Smooth muscle cell (in vitro differentiated cells): ENCODE data around the gene CACNA2D2. TPM values are rescaled to one million over a fixed set of nuclear protein-coding genes. Genes with fewer than 3 reads are reported as not detected.

ENCODE experiments used
- DNase-seq: peaks from one replicate; lab custom pipeline; 2025; ENCODE audit not compliant: unreplicated experiment; lab: John Stamatoyannopoulos, UW
- H2AFZ ChIP-seq: fragments of 200-600 bp; sonication (generic); 2 replicates; pipeline ENCODE4 v1.6.0; 2016; ENCODE audit warnings: antibody characterized with exemption, low read depth, mild to moderate bottlenecking
- H3F3A ChIP-seq: fragments of 200-600 bp; sonication (generic); 2 replicates; pipeline ENCODE4 v1.6.0; 2017; ENCODE audit warnings: antibody characterized with exemption, low read depth
- H3K27ac ChIP-seq: fragments of 200-600 bp; sonication (generic); 2 replicates; pipeline ENCODE4 v1.5.1; 2016; ENCODE audit warnings: low read depth, mild to moderate bottlenecking
- H3K27me3 ChIP-seq: fragments of 200-600 bp; sonication (generic); 2 replicates; pipeline ENCODE4 v1.6.1; 2016; ENCODE audit warnings: low read depth, mild to moderate bottlenecking
- H3K36me3 ChIP-seq: fragments of 200-600 bp; sonication (generic); 2 replicates; pipeline ENCODE4 v1.5.1; 2016; ENCODE audit warnings: low read depth
- H3K4me1 ChIP-seq: fragments of 200-600 bp; sonication (generic); 2 replicates; pipeline ENCODE4 v1.5.1; 2016; ENCODE audit warnings: low read depth
- H3K4me2 ChIP-seq: fragments of 200-600 bp; sonication (generic); 2 replicates; pipeline ENCODE4 v1.6.0; 2016; ENCODE audit warnings: mild to moderate bottlenecking
- H3K4me3 ChIP-seq: fragments of 200-600 bp; sonication (generic); 2 replicates; pipeline ENCODE4 v1.5.1; 2016; ENCODE audit warnings: mild to moderate bottlenecking
- H3K79me2 ChIP-seq: fragments of 200-600 bp; sonication (generic); 2 replicates; pipeline ENCODE4 v1.6.0; 2016; ENCODE audit warnings: low read depth, mild to moderate bottlenecking
- H3K9ac ChIP-seq: fragments of 200-600 bp; sonication (generic); 2 replicates; pipeline ENCODE4 v1.6.0; 2016; ENCODE audit warnings: low read depth
- H3K9me3 ChIP-seq: fragments of 200-600 bp; sonication (generic); replicated peaks from 2 replicates; pipeline ENCODE4 v1.5.1; 2016; ENCODE audit warnings: low read depth
- H4K20me1 ChIP-seq: fragments of 200-600 bp; sonication (generic); 2 replicates; pipeline ENCODE4 v1.6.0; 2016; ENCODE audit warnings: low read depth
- WGBS: methylation state at CpG from one replicate; pipeline ENCODE4 v1.1.7; 2016; ENCODE audit warnings: low lambda C conversion rate; 5-methylcytosine and 5-hydroxymethylcytosine counted together
- polyA plus RNA-seq: library from polyadenylated mRNA; unstranded; fragments of >200 nt; fragmentation: Nextera tagmentation; extraction: Ambion mirVana; gene quantifications from 2 replicates; pipeline ENCODE4 v1.2.1, GENCODE V29; 2016
- total RNA-seq: library from RNA; depleted of rRNA; stranded (reverse); fragments of >200 nt; gene quantifications from 2 replicates; pipeline ENCODE4 v1.2.3, GENCODE V29; 2014
- TF ChIP-seq, protein P1 (sequence below): fragments of 200-600 bp; sonication (generic); IDR thresholded peaks from 2 replicates; pipeline ENCODE4 v1.5.1; 2017; ENCODE audit warnings: borderline replicate concordance, mild to moderate bottlenecking, antibody characterized with exemption; ENCODE audit not compliant: insufficient read depth, poor library complexity, severe bottlenecking

Gene CACNA2D2
- total and polyA plus RNA-seq, 2 experiments from 2014 or later = 0.27 to 0.51 TPM

DNA sequence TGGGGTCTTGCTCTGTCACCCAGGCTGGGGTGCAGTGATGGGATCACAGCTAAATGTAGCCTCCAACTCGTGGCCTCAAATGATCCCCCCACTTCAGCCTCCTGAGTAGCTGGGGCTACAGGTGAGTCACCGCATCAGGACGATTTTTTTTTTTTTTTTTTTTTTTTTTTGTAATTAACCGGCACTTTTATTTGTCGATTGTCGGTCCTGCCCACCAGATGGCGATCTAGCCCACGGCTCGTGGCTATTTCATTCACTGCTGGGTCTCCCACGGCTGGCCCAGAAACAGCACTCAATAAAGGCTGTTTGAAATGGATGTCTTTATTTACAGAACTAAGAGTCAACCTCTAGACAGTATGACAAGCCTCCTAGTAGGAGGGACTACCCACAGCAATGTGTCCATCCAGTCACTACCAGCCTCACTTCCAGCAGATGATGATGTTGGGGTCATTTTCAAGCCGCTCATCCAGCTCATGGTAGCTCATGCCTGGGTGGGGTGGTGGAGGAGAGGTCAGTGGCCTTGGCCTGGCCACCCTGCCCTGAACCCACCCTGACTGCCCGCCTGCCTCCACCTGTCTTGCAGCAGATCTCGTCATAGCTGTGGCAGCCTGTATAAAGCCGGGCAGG lies 156.1 kb downstream of the CACNA2D2 start:
- WGBS = 24% methylated on average over 13 of the region's 14 CpGs
- Histone ChIP-seq H3K79me2 (peaks cover 22% of the 10 kb centered on the region), H3K36me3 (no peaks in the 10 kb centered on the region), H3K27me3 (no peaks in the 10 kb centered on the region), H3F3A (peaks cover 9% of the 10 kb centered on the region), H3K27ac (no peak overlapping the region), H3K4me1 (peaks cover 18% of the 10 kb centered on the region), H3K4me3 (no peak overlapping the region), H3K9ac (no peak overlapping the region), H3K4me2 (no peak overlapping the region), H3K9me3 (no peaks in the 10 kb centered on the region), H4K20me1 (no peaks in the 10 kb centered on the region), H2AFZ (no peak overlapping the region)
- TF ChIP-seq, protein P1, sequence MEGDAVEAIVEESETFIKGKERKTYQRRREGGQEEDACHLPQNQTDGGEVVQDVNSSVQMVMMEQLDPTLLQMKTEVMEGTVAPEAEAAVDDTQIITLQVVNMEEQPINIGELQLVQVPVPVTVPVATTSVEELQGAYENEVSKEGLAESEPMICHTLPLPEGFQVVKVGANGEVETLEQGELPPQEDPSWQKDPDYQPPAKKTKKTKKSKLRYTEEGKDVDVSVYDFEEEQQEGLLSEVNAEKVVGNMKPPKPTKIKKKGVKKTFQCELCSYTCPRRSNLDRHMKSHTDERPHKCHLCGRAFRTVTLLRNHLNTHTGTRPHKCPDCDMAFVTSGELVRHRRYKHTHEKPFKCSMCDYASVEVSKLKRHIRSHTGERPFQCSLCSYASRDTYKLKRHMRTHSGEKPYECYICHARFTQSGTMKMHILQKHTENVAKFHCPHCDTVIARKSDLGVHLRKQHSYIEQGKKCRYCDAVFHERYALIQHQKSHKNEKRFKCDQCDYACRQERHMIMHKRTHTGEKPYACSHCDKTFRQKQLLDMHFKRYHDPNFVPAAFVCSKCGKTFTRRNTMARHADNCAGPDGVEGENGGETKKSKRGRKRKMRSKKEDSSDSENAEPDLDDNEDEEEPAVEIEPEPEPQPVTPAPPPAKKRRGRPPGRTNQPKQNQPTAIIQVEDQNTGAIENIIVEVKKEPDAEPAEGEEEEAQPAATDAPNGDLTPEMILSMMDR = peak; percentile 56
- DNase-seq = peak; percentile 20

DNA sequence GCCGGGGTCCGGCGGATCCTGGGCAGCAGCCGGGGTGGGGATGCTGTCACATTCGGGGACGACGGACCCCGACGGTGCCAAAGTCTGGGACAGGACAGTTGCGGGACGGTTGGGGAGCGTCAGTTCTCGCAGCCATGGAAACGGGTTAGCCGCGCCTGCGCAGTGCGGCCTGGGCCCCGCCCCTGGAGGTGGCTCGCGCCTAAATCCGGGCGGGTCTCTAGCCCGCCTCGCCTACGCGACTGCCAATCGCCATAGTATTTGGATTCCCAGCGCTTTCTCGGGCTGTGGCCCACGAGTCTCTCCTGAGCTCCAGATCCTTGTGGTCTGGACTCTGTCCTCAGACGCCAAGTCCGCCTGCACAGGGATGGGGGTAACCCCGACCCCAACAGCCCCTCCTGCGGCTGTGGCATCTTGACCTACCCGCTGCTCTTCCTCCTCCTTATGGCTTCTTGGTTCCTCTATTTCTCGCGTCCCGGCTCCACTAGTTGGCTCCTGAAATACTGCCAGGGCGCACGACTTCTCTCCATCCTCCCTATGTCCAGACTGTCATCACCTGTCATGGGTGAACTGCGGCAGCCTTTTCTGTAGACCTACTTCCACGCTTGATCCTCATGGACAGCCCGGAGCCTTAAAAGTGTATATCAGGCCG lies 157.7 kb downstream of the CACNA2D2 start, which contains the start of gene ZMYND10:
Gene ZMYND10, minus strand, starts transcription at position 147 of the 649 bp plus-strand sequence. CDS start 153 bp downstream, outside the sequence.
- Histone ChIP-seq H2AFZ (peak within 1 kb of the TSS; percentile 26), H3K9me3 (no peaks in the 10 kb centered on the region), H3K4me3 (peak within 1 kb of the TSS; percentile 49), H3F3A (peaks cover 9% of the 10 kb centered on the region), H3K4me2 (peak within 1 kb of the TSS; percentile 84), H3K36me3 (no peaks in the 10 kb centered on the region), H3K27me3 (peaks cover 8% of the 10 kb centered on the region), H3K4me1 (peaks cover 14% of the 10 kb centered on the region), H3K79me2 (peaks cover 14% of the 10 kb centered on the region), H3K9ac (no peak within 1 kb of the TSS), H4K20me1 (no peaks in the 10 kb centered on the region), H3K27ac (no peak within 1 kb of the TSS)
- TF ChIP-seq, protein P1 = no peak
- 16% methylated on average over 38 of the region's 45 CpGs for WGBS
- DNase-seq = peak; percentile 20

DNA sequence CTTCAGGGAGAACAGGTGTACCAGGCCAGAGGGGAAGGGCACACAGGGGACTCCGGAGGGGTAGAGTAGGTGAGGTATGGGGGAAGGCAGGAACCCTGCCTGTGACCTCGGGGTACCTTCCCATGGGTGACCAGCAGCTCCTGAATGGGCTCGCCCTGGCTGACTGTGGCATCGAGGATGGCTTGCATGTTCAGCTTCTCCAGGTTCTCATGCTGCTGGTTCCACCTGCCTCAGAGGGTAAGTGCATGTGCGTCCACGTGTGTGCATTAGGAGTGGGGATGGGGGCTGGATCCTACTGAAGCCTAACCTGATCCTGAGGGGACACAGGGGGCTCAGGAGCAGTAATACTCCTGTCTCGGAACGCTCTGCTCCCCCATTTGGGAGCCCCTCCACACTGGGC lies 158.4 kb downstream of the CACNA2D2 start:
- 66% methylated on average over 8 of the region's 8 CpGs for WGBS
- H3F3A ChIP-seq = peaks cover 9% of the 10 kb centered on the region
- peaks cover 10% of the 10 kb centered on the region for H3K79me2 ChIP-seq
- peak overlapping the region; percentile 49 for H3K4me3 ChIP-seq
- no peaks in the 10 kb centered on the region for H4K20me1 ChIP-seq
- DNase-seq = no peak
- no peaks in the 10 kb centered on the region for H3K36me3 ChIP-seq
- no peak overlapping the region for H3K27ac ChIP-seq
- peak overlapping the region; percentile 26 for H2AFZ ChIP-seq
- peaks cover 17% of the 10 kb centered on the region for H3K4me1 ChIP-seq
- no peaks in the 10 kb centered on the region for H3K9me3 ChIP-seq
- TF ChIP-seq, protein P1 = no peak
- H3K9ac ChIP-seq = no peak overlapping the region
- peak overlapping the region; percentile 84 for H3K4me2 ChIP-seq
- peaks cover 14% of the 10 kb centered on the region for H3K27me3 ChIP-seq
